Hepatocyte (in vitro differentiated cells): ENCODE measurements around the gene BMP4. TPM values are rescaled to one million over a fixed set of nuclear protein-coding genes. Genes with fewer than 3 reads are reported as not detected.

Source experiments
- DNase-seq: peaks from one replicate; pipeline ENCODE4 v3.0.0-alpha.2; 2016; ENCODE audit warnings: low spot score
- H2AFZ ChIP-seq: fragments of 200-600 bp; sonication (generic); 2 replicates; pipeline ENCODE4 v1.6.0; 2016; ENCODE audit warnings: antibody characterized with exemption, mild to moderate bottlenecking
- H3K27ac ChIP-seq: fragments of 200-600 bp; sonication (generic); 2 replicates; pipeline ENCODE4 v1.5.1; 2016; ENCODE audit warnings: mild to moderate bottlenecking
- H3K27me3 ChIP-seq: fragments of 200-600 bp; sonication (generic); 2 replicates; pipeline ENCODE4 v1.6.1; 2016
- H3K36me3 ChIP-seq: fragments of 200-600 bp; sonication (generic); replicated peaks from 2 replicates; pipeline ENCODE4 v1.5.1; 2016; ENCODE audit warnings: low read depth; ENCODE audit not compliant: insufficient read depth
- H3K4me1 ChIP-seq: fragments of 200-600 bp; sonication (generic); 2 replicates; pipeline ENCODE4 v1.5.1; 2016; ENCODE audit warnings: mild to moderate bottlenecking, moderate library complexity; ENCODE audit not compliant: insufficient read depth
- H3K4me2 ChIP-seq: fragments of 200-600 bp; sonication (generic); 2 replicates; pipeline ENCODE4 v1.6.0; 2016
- H3K4me3 ChIP-seq: fragments of 200-600 bp; sonication (generic); 2 replicates; pipeline ENCODE4 v1.5.1; 2016; ENCODE audit warnings: mild to moderate bottlenecking
- H3K79me2 ChIP-seq: fragments of 200-600 bp; sonication (generic); 2 replicates; pipeline ENCODE4 v1.6.0; 2017; ENCODE audit warnings: mild to moderate bottlenecking
- H3K9me2 ChIP-seq: fragments of 200-600 bp; sonication (generic); replicated peaks from 2 replicates; pipeline ENCODE4 v1.6.0; 2017; ENCODE audit warnings: mild to moderate bottlenecking; ENCODE audit not compliant: insufficient read depth
- H3K9me3 ChIP-seq: fragments of 200-600 bp; sonication (generic); 2 replicates; pipeline ENCODE4 v1.5.1; 2016; ENCODE audit warnings: low read depth, mild to moderate bottlenecking
- H4K20me1 ChIP-seq: fragments of 200-600 bp; sonication (generic); 2 replicates; pipeline ENCODE4 v1.6.0; 2016; ENCODE audit warnings: mild to moderate bottlenecking; ENCODE audit not compliant: insufficient read depth, poor library complexity, severe bottlenecking
- EZH2 ChIP-seq: fragments of 200-600 bp; sonication (generic); IDR thresholded peaks from 2 replicates; pipeline ENCODE4 v1.6.1; 2016; ENCODE audit warnings: antibody characterized with exemption, mild to moderate bottlenecking, borderline replicate concordance
- EZH2phosphoT487 ChIP-seq: fragments of 200-600 bp; sonication (generic); IDR thresholded peaks from one replicate; pipeline ENCODE4 v1.6.1; 2018; ENCODE audit warnings: antibody characterized with exemption, mild to moderate bottlenecking, low read depth, moderate library complexity; ENCODE audit not compliant: unreplicated experiment, severe bottlenecking
- WGBS: methylation state at CpG from one replicate; pipeline ENCODE4 v1.1.6; 2016; ENCODE audit warnings: low lambda C conversion rate; ENCODE audit errors: missing lambda C conversion rate; 5-methylcytosine and 5-hydroxymethylcytosine counted together
- polyA plus RNA-seq: library from polyadenylated mRNA; unstranded; fragments of >200 nt; fragmentation: Nextera tagmentation; extraction: Ambion mirVana; gene quantifications from 2 replicates; pipeline ENCODE4 v1.2.1, GENCODE V29; 2016
- total RNA-seq: library from RNA; depleted of rRNA; stranded (reverse); fragments of >200 nt; gene quantifications from 2 replicates; pipeline ENCODE4 v1.2.3, GENCODE V29; 2014
- TF ChIP-seq, protein P1 (sequence below): fragments of 200-600 bp; sonication (generic); IDR thresholded peaks from 2 replicates; pipeline ENCODE4 v1.5.1; 2016; ENCODE audit warnings: antibody characterized with exemption, mild to moderate bottlenecking; ENCODE audit not compliant: poor library complexity

BMP4 gene
- total and polyA plus RNA-seq, 2 experiments from 2014 or later: 50.6 to 56.0 TPM

DNA sequence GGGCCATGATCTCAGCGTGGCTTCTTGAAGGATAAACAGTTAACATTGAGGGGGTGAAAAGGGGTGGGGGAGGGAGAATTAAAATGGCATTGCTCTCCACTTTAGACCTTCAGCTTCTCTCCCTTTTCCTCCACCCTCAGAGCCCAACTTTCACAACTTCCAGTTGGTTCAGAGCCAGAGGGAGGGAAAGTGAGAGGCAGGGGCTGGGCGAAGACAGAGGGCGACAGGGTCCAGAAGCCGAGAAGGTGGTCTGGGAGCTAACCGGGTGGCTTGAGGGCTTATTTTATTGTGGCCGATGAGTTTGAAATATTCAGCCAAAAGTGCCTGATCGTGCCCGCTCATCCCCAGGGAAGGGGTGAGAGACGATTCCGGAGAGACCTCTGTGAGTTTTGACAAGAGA is 4.1 kb downstream of the BMP4 start:
- TF ChIP-seq EZH2: no peak
- TF ChIP-seq EZH2phosphoT487: no peak
- TF ChIP-seq, protein P1, sequence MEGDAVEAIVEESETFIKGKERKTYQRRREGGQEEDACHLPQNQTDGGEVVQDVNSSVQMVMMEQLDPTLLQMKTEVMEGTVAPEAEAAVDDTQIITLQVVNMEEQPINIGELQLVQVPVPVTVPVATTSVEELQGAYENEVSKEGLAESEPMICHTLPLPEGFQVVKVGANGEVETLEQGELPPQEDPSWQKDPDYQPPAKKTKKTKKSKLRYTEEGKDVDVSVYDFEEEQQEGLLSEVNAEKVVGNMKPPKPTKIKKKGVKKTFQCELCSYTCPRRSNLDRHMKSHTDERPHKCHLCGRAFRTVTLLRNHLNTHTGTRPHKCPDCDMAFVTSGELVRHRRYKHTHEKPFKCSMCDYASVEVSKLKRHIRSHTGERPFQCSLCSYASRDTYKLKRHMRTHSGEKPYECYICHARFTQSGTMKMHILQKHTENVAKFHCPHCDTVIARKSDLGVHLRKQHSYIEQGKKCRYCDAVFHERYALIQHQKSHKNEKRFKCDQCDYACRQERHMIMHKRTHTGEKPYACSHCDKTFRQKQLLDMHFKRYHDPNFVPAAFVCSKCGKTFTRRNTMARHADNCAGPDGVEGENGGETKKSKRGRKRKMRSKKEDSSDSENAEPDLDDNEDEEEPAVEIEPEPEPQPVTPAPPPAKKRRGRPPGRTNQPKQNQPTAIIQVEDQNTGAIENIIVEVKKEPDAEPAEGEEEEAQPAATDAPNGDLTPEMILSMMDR: no peak
- no peaks in the 10 kb centered on the region for H3K36me3 ChIP-seq
- H3K4me1 ChIP-seq: peaks cover 16% of the 10 kb centered on the region
- H3K9me3 ChIP-seq: no peaks in the 10 kb centered on the region
- DNase-seq: peak; percentile 26
- no peaks in the 10 kb centered on the region for H4K20me1 ChIP-seq
- H2AFZ ChIP-seq: peak overlapping the region; percentile 58
- peaks cover 63% of the 10 kb centered on the region for H3K79me2 ChIP-seq
- H3K4me2 ChIP-seq: peak overlapping the region; percentile 95
- 10% methylated on average over 10 of the region's 10 CpGs for WGBS
- no peaks in the 10 kb centered on the region for H3K9me2 ChIP-seq
- peak overlapping the region; percentile 89 for H3K27ac ChIP-seq
- H3K4me3 ChIP-seq: peak overlapping the region; percentile 57
- no peaks in the 10 kb centered on the region for H3K27me3 ChIP-seq

- 5% methylated on average over 32 of the region's 32 CpGs for WGBS
- DNase-seq: peak; percentile 28
- no peaks in the 10 kb centered on the region for H3K27me3 ChIP-seq
- no peaks in the 10 kb centered on the region for H3K36me3 ChIP-seq
- H3K4me3 ChIP-seq: peak overlapping the region; percentile 57
- H4K20me1 ChIP-seq: no peaks in the 10 kb centered on the region
- H3K27ac ChIP-seq: peak overlapping the region; percentile 89
- H3K9me3 ChIP-seq: no peaks in the 10 kb centered on the region
- TF ChIP-seq EZH2phosphoT487 (no peak), EZH2 (no peak)
- peak overlapping the region; percentile 95 for H3K4me2 ChIP-seq
- no peaks in the 10 kb centered on the region for H3K9me2 ChIP-seq
- H3K4me1 ChIP-seq: peaks cover 14% of the 10 kb centered on the region
- H2AFZ ChIP-seq: no peak overlapping the region
- H3K79me2 ChIP-seq: peaks cover 63% of the 10 kb centered on the region
These were observed 4.9 kb downstream of the BMP4 start for GRCh38 chr14:53951627-53952303.

- no peaks in the 10 kb centered on the region for H4K20me1 ChIP-seq
- 28% methylated on average over 6 of the region's 6 CpGs for WGBS
- no peaks in the 10 kb centered on the region for H3K36me3 ChIP-seq
- H3K4me1 ChIP-seq: peaks cover 14% of the 10 kb centered on the region
- peaks cover 63% of the 10 kb centered on the region for H3K79me2 ChIP-seq
- H3K27me3 ChIP-seq: no peaks in the 10 kb centered on the region
- H3K4me2 ChIP-seq: peak overlapping the region; percentile 95
- H3K9me3 ChIP-seq: no peaks in the 10 kb centered on the region
- TF ChIP-seq EZH2: no peak
- TF ChIP-seq EZH2phosphoT487: no peak
- TF ChIP-seq, protein P1: no peak
- no peak overlapping the region for H2AFZ ChIP-seq
- no peaks in the 10 kb centered on the region for H3K9me2 ChIP-seq
- DNase-seq: no peak
- peak overlapping the region; percentile 57 for H3K4me3 ChIP-seq
- peak overlapping the region; percentile 89 for H3K27ac ChIP-seq
These were observed 5.4 kb downstream of the BMP4 start for GRCh38 chr14:53951243-53951626.

GRCh38 chr14:53950031-53950793 is 6.4 kb downstream of the BMP4 start:
- Histone ChIP-seq H3K27me3 (no peaks in the 10 kb centered on the region), H3K27ac (peak overlapping the region; percentile 89), H3K4me3 (no peak overlapping the region), H3K4me1 (peaks cover 14% of the 10 kb centered on the region), H3K79me2 (peaks cover 54% of the 10 kb centered on the region), H3K4me2 (peak overlapping the region; percentile 95), H4K20me1 (no peaks in the 10 kb centered on the region), H3K36me3 (no peaks in the 10 kb centered on the region), H3K9me2 (no peaks in the 10 kb centered on the region), H3K9me3 (no peaks in the 10 kb centered on the region), H2AFZ (no peak overlapping the region)
- WGBS: 87% methylated on average over 24 of the region's 24 CpGs
- DNase-seq: no peak
- TF ChIP-seq EZH2phosphoT487: no peak
